HCT116 (cell line): ENCODE results near the gene PFDN5. TPM values are rescaled to one million over a fixed set of nuclear protein-coding genes. Genes with fewer than 3 reads are reported as not detected.
A peak's percentile ranks its signal among the peaks of the same experiment; 100 is the strongest.

Experiments
- ATAC-seq: fragments of 200-7000 bp; cut with Tn5 transposase; 2 replicates; pipeline ENCODE4 v1.9.1; 2020; ENCODE audit warnings: mild to moderate bottlenecking, moderate library complexity
- BruUV-seq: library from RNA; stranded (reverse); fragments of 400-500 nt; replicated peaks from 2 replicates; lab custom pipeline; 2021; lab: Mats Ljungman, UMichigan
- CTCF ChIA-PET: fragments of 300-600 bp; sonication (Branson Sonifier 250); formaldehyde crosslinking; loops from one replicate; lab custom pipeline; 2021; ENCODE audit warnings: antibody characterized with exemption; lab: Charles Lee
- POLR2A ChIA-PET: fragments of 300-600, 350-600 bp; sonication (Branson Sonifier 250); formaldehyde crosslinking; loops from one replicate; lab custom pipeline; 2021; ENCODE audit warnings: antibody characterized with exemption; lab: Charles Lee
- RAD21 ChIA-PET, 2 experiments: fragments of 300-600 bp; sonication (Branson Sonifier 250); formaldehyde crosslinking; loops; one replicate each; lab custom pipeline; 2023; ENCODE audit warnings: low total read pairs in 2 of 2; ENCODE audit not compliant: uncharacterized antibody in 2 of 2, unreplicated experiment in 2 of 2, low non-redundant PET in 1 of 2; lab: Charles Lee
- DNase-seq: peaks from one replicate; pipeline ENCODE4 v3.0.0-alpha.2; 2010; ENCODE audit warnings: low read depth, low spot score
- H2AFZ ChIP-seq: fragments of 200-600 bp; shearing (Covaris generic), sonication (generic); 2 replicates; pipeline ENCODE4 v1.6.1; 2017; ENCODE audit warnings: low read depth, mixed run types, mixed read lengths, antibody characterized with exemption, low read length; ENCODE audit not compliant: poor library complexity, severe bottlenecking
- H3K27ac ChIP-seq: 2 replicates; pipeline ENCODE4 v1.5.1; 2012; ENCODE audit warnings: low read depth, low read length
- H3K27me3 ChIP-seq: fragments of 200-600 bp; sonication (generic); 2 replicates; pipeline ENCODE4 v1.6.1; 2016; ENCODE audit warnings: mixed run types, low read length, mixed read lengths; ENCODE audit not compliant: insufficient read depth
- H3K36me3 ChIP-seq, 2 experiments: fragments of 200-500 bp in 1 of 2; fragments of 200-600 bp in 1 of 2; sonication (Bioruptor generic) in 1 of 2; sonication (generic) in 1 of 2; 2 replicates each; pipeline versions ENCODE4 v1.5.1 to v1.6.1; 2014 to 2016; ENCODE audit warnings: low read length in 2 of 2, inconsistent platforms in 1 of 2, mixed read lengths in 1 of 2, mixed run types in 1 of 2; ENCODE audit not compliant: insufficient read depth in 2 of 2, control insufficient read depth in 1 of 2
- H3K4me1 ChIP-seq, 2 experiments: fragments of 200-600 bp in 1 of 2; sonication (generic) in 1 of 2; 2 replicates each; pipeline versions ENCODE4 v1.5.1 to v1.6.1; 2012 to 2017; ENCODE audit warnings: low read length in 2 of 2, inconsistent platforms in 1 of 2, mild to moderate bottlenecking in 1 of 2, mixed read lengths in 1 of 2, mixed run types in 1 of 2, moderate library complexity in 1 of 2; ENCODE audit not compliant: insufficient read depth in 2 of 2, control insufficient read depth in 1 of 2
- H3K4me2 ChIP-seq: fragments of 200-600 bp; sonication (generic); 2 replicates; pipeline ENCODE4 v1.6.1; 2017; ENCODE audit warnings: mixed run types, low read length, mixed read lengths
- H3K4me3 ChIP-seq, 2 experiments: fragments of 200-600 bp in 1 of 2; sonication (generic) in 1 of 2; replicated peaks in 1 of 2; 2 replicates each; pipeline ENCODE4 v1.5.1; 2011 to 2016; ENCODE audit warnings: low read length in 2 of 2, control low read depth in 1 of 2, low read depth in 1 of 2, mild to moderate bottlenecking in 1 of 2, mixed read lengths in 1 of 2, mixed run types in 1 of 2
- H3K79me2 ChIP-seq: fragments of 200-600 bp; sonication (generic); 2 replicates; pipeline ENCODE4 v1.6.1; 2017; ENCODE audit warnings: mild to moderate bottlenecking, mixed run types, low read length, moderate library complexity, mixed read lengths; ENCODE audit not compliant: insufficient read depth
- H3K9ac ChIP-seq: fragments of 200-600 bp; sonication (generic); 2 replicates; pipeline ENCODE4 v1.6.1; 2016; ENCODE audit warnings: low read length, mixed read lengths
- H3K9me2 ChIP-seq: fragments of 200-600 bp; sonication (generic), shearing (Covaris generic); 2 replicates; pipeline ENCODE4 v1.6.1; 2017; ENCODE audit warnings: mixed run types, mild to moderate bottlenecking, moderate library complexity; ENCODE audit not compliant: insufficient read depth
- H3K9me3 ChIP-seq, 2 experiments: fragments of 200-500 bp in 1 of 2; fragments of 200-600 bp in 1 of 2; sonication (Bioruptor generic) in 1 of 2; sonication (generic) in 1 of 2; 2 replicates each; pipeline ENCODE4 v1.6.1; 2014 to 2017; ENCODE audit warnings: low read length in 2 of 2, mixed read lengths in 2 of 2, inconsistent platforms in 1 of 2, low read depth in 1 of 2, mild to moderate bottlenecking in 1 of 2, mixed run types in 1 of 2, moderate library complexity in 1 of 2; ENCODE audit not compliant: control insufficient read depth in 1 of 2, insufficient read depth in 1 of 2
- H4K20me1 ChIP-seq: fragments of 200-600 bp; sonication (generic), shearing (Covaris generic); 2 replicates; pipeline ENCODE4 v1.6.1; 2017; ENCODE audit warnings: mixed run types, mild to moderate bottlenecking, moderate library complexity; ENCODE audit not compliant: insufficient read depth
- CBX3 ChIP-seq: IDR thresholded peaks from 2 replicates; pipeline ENCODE4 v1.6.1; 2012; ENCODE audit warnings: low read depth
- CTCF ChIP-seq, 3 experiments: fragments of 200-600 bp in 1 of 3; sonication (generic) in 1 of 3; IDR thresholded peaks in 2 of 3; conservative IDR thresholded peaks in 1 of 3; 2 replicates each; pipeline ENCODE4 v1.5.1; 2012 to 2017; ENCODE audit warnings: low read depth in 2 of 3, low read length in 2 of 3, antibody characterized with exemption in 1 of 3, borderline replicate concordance in 1 of 3, control low read depth in 1 of 3, mild to moderate bottlenecking in 1 of 3, mixed read lengths in 1 of 3, mixed run types in 1 of 3, moderate library complexity in 1 of 3; ENCODE audit not compliant: insufficient read depth in 1 of 3
- EGR1 ChIP-seq: IDR thresholded peaks from 2 replicates; pipeline ENCODE4 v1.6.1; 2012; ENCODE audit warnings: low read depth
- ELF1 ChIP-seq: IDR thresholded peaks from 2 replicates; pipeline ENCODE4 v1.6.1; 2012; ENCODE audit warnings: low read depth, borderline replicate concordance
- EZH2 ChIP-seq: fragments of 200-600 bp; sonication (generic); IDR thresholded peaks from 2 replicates; pipeline ENCODE4 v1.6.1; 2017; ENCODE audit warnings: antibody characterized with exemption, mixed run types
- EZH2phosphoT487 ChIP-seq: fragments of 200-600 bp; IDR thresholded peaks from 2 replicates; pipeline ENCODE4 v1.6.1; 2018; ENCODE audit warnings: antibody characterized with exemption, borderline replicate concordance
- FOSL1 ChIP-seq: IDR thresholded peaks from 2 replicates; pipeline ENCODE4 v1.6.1; 2012; ENCODE audit warnings: low read depth
- JUND ChIP-seq: IDR thresholded peaks from 2 replicates; pipeline ENCODE4 v1.6.1; 2012
- MAX ChIP-seq: IDR thresholded peaks from 2 replicates; pipeline ENCODE4 v1.6.1; 2012
- POLR2A ChIP-seq: IDR thresholded peaks from 2 replicates; pipeline ENCODE4 v1.7.0; 2011; ENCODE audit warnings: borderline replicate concordance; ENCODE audit not compliant: insufficient read depth, insufficient read length; ENCODE audit errors: extremely low read depth
- SIN3A ChIP-seq: IDR thresholded peaks from 2 replicates; pipeline ENCODE4 v1.6.1; 2012; ENCODE audit warnings: low read depth
- SRF ChIP-seq: IDR thresholded peaks from 2 replicates; pipeline ENCODE4 v1.6.1; 2012; ENCODE audit warnings: low read depth
- YY1 ChIP-seq: IDR thresholded peaks from 2 replicates; pipeline ENCODE4 v1.6.1; 2011; ENCODE audit warnings: low read length, low read depth, moderate library complexity, mild to moderate bottlenecking; ENCODE audit not compliant: insufficient replicate concordance; ENCODE audit errors: extremely low read depth
- ZFX ChIP-seq: fragments of 450-650 bp; IDR thresholded peaks from 2 replicates; pipeline ENCODE4 v1.6.1; 2017
- intact Hi-C: fragments of 100-400 bp; cut with micrococcal nuclease; formaldehyde crosslinking; loops from 2 replicates; pipeline ENCODE4 v1.10.0; 2022
- total RNA-seq: library from RNA; stranded (reverse); gene quantifications from one replicate; pipeline ENCODE4 v1.2.1, GENCODE V29; 2021; ENCODE audit not compliant: unreplicated experiment

The PFDN5 gene
- total RNA-seq, 1 experiment from 2014 or later: 318 TPM

GRCh38 chr12:53338017-53338416 is 42.7 kb downstream of the PFDN5 start:
- Histone ChIP-seq H2AFZ (no peak overlapping the region), H3K4me1 (0 out of 4 replicates have a peak, but pooled peaks cover 0 to 2% of the 10 kb centered on the region in 2 experiments), H4K20me1 (no peaks in the 10 kb centered on the region), H3K9me2 (no peaks in the 10 kb centered on the region), H3K9me3 (no peaks in the 10 kb centered on the region), H3K4me2 (no peak overlapping the region), H3K79me2 (no peaks in the 10 kb centered on the region), H3K27ac (no peak overlapping the region), H3K9ac (no peak overlapping the region), H3K4me3 (no peak overlapping the region), H3K27me3 (0 out of 2 replicates have a peak, but pooled peaks cover 3% of the 10 kb centered on the region)
- RAD21 ChIA-PET: no interaction called here
- BruUV-seq: no TSS peak
- intact Hi-C loops: no loop called here
- no peak for TF ChIP-seq EZH2
- no peak for TF ChIP-seq CBX3
- TF ChIP-seq, all 23 proteins: peak for 0
- CTCF ChIA-PET: no interaction called here
- no peaks in the 10 kb centered on the region for H3K36me3 ChIP-seq
- no peak for DNase-seq
- POLR2A ChIA-PET: no interaction called here
- no peak for ATAC-seq

- intact Hi-C loops: no loop called here
- no peak overlapping the region for H2AFZ ChIP-seq
- no peaks in the 10 kb centered on the region for H3K79me2 ChIP-seq
- H3K36me3 ChIP-seq: no peaks in the 10 kb centered on the region
- no peak overlapping the region for H3K9ac ChIP-seq
- H3K4me3 ChIP-seq: no peak overlapping the region
- no peak overlapping the region for H3K27ac ChIP-seq
- H3K27me3 ChIP-seq: 0 out of 2 replicates have a peak, but pooled peaks cover 3% of the 10 kb centered on the region
- H3K9me3 ChIP-seq: no peaks in the 10 kb centered on the region
- no peak for TF ChIP-seq ZFX
- TF ChIP-seq CTCF (IDR thresholded peaks at IDR 0.05 in 2 of 3, conservative IDR thresholded peaks at IDR 0.05 in 1 of 3; ENCODE audit: borderline replicate concordance in 1 of 3, insufficient read depth in 1 of 3, low read depth in 2 of 3, low read length in 2 of 3): no peak
- TF ChIP-seq JUND: no peak
- no peak for TF ChIP-seq SIN3A
- TF ChIP-seq POLR2A: no peak
- TF ChIP-seq EGR1: no peak
- TF ChIP-seq YY1: no peak
- no peak for TF ChIP-seq EZH2phosphoT487
- no peak for TF ChIP-seq SRF
- TF ChIP-seq MAX: no peak
- TF ChIP-seq FOSL1: no peak
- TF ChIP-seq ELF1: no peak
- ChIA-PET POLR2A (no interaction called here), CTCF (interaction anchor here (1.1 kb wide), 1 partner anchor 17 kb away, joined by 3 read pairs; no protein-coding TSS in a partner anchor), RAD21 (no interaction called here)
- H3K4me1 ChIP-seq: 0 out of 4 replicates have a peak, but pooled peaks cover 0 to 2% of the 10 kb centered on the region in 2 experiments
- no peak overlapping the region for H3K4me2 ChIP-seq
- DNase-seq (no peak), ATAC-seq (peak; percentile 57)
- no peaks in the 10 kb centered on the region for H4K20me1 ChIP-seq
- H3K9me2 ChIP-seq: no peaks in the 10 kb centered on the region
- no TSS peak for BruUV-seq
These were observed 43.6 kb downstream of the PFDN5 start for GRCh38 chr12:53338916-53339315.
